GM23338 (cell line): ENCODE data around the gene ITGA3. TPM values are rescaled to one million over a fixed set of nuclear protein-coding genes. Genes with fewer than 3 reads are reported as not detected.

ENCODE experiments used
- ATAC-seq: fragments of 200-7000 bp; cut with Tn5 transposase; 3 replicates; pipeline ENCODE4 v1.9.1; 2020
- DNase-seq: peaks from one replicate; pipeline ENCODE4 v3.0.0-alpha.2; 2015; ENCODE audit warnings: low spot score
- H2AFZ ChIP-seq: fragments of 200-600 bp; sonication (generic); 2 replicates; pipeline ENCODE4 v1.8.0; 2016; ENCODE audit warnings: antibody characterized with exemption, mild to moderate bottlenecking, moderate library complexity
- H3F3A ChIP-seq: fragments of 200-600 bp; sonication (generic); replicated peaks from 2 replicates; pipeline ENCODE4 v1.8.0; 2017; ENCODE audit warnings: antibody characterized with exemption, mixed run types, low read depth
- H3K27ac ChIP-seq: fragments of 200-600 bp; sonication (generic); 2 replicates; pipeline ENCODE4 v1.6.1; 2016; ENCODE audit warnings: low read depth
- H3K27me3 ChIP-seq: fragments of 200-600 bp; sonication (generic); 2 replicates; pipeline ENCODE4 v1.8.0; 2016; ENCODE audit warnings: mild to moderate bottlenecking, mixed run types, moderate library complexity; ENCODE audit not compliant: insufficient read depth
- H3K36me3 ChIP-seq: fragments of 200-600 bp; sonication (generic); 2 replicates; pipeline ENCODE4 v1.8.0; 2016; ENCODE audit warnings: mild to moderate bottlenecking; ENCODE audit not compliant: insufficient read depth
- H3K4me1 ChIP-seq: fragments of 200-600 bp; sonication (generic); 2 replicates; pipeline ENCODE4 v1.8.0; 2016; ENCODE audit warnings: mild to moderate bottlenecking, moderate library complexity; ENCODE audit not compliant: insufficient read depth
- H3K4me2 ChIP-seq: fragments of 200-600 bp; sonication (generic); 2 replicates; pipeline ENCODE4 v1.7.1; 2017; ENCODE audit warnings: mixed run types
- H3K4me3 ChIP-seq: fragments of 200-600 bp; sonication (generic); 2 replicates; pipeline ENCODE4 v1.6.1; 2016; ENCODE audit warnings: mixed run types
- H3K79me2 ChIP-seq: fragments of 200-600 bp; sonication (generic); replicated peaks from 2 replicates; pipeline ENCODE4 v1.8.0; 2017; ENCODE audit warnings: mild to moderate bottlenecking; ENCODE audit not compliant: insufficient read depth
- H3K9me2 ChIP-seq: fragments of 200-600 bp; sonication (generic); 2 replicates; pipeline ENCODE4 v1.8.0; 2017; ENCODE audit not compliant: insufficient read depth
- H4K20me1 ChIP-seq: fragments of 200-600 bp; sonication (generic); replicated peaks from 2 replicates; pipeline ENCODE4 v1.8.0; 2017; ENCODE audit warnings: mild to moderate bottlenecking; ENCODE audit not compliant: insufficient read depth
- H3K27ac Mint-ChIP-seq: 2 replicates; pipeline ENCODE4 v1.8.0; 2020; ENCODE audit warnings: inconsistent platforms, mild to moderate bottlenecking, moderate library complexity, mixed read lengths
- H3K27me3 Mint-ChIP-seq: 3 replicates; pipeline ENCODE4 v1.8.0; 2022; ENCODE audit warnings: low read depth, mild to moderate bottlenecking, moderate library complexity, mixed read lengths, inconsistent platforms; ENCODE audit not compliant: insufficient read depth, poor library complexity
- H3K36me3 Mint-ChIP-seq: 3 replicates; pipeline ENCODE4 v1.8.0; 2021; ENCODE audit warnings: low read depth, mild to moderate bottlenecking, inconsistent platforms, moderate library complexity, mixed read lengths
- H3K4me1 Mint-ChIP-seq: 3 replicates; pipeline ENCODE4 v1.8.0; 2020; ENCODE audit warnings: mild to moderate bottlenecking, inconsistent platforms, mixed read lengths
- H3K4me3 Mint-ChIP-seq: 3 replicates; pipeline ENCODE4 v1.8.0; 2021; ENCODE audit warnings: moderate library complexity, mild to moderate bottlenecking, inconsistent platforms, mixed read lengths
- H3K9me3 Mint-ChIP-seq: 3 replicates; pipeline ENCODE4 v1.8.0; 2020; ENCODE audit warnings: moderate library complexity, mild to moderate bottlenecking, inconsistent platforms, mixed read lengths
- CREB1 ChIP-seq: fragments of 250-450 bp; sonication (Bioruptor Pico); IDR thresholded peaks from 2 replicates; pipeline ENCODE4 v1.5.0; 2020; ENCODE audit warnings: low read depth, mild to moderate bottlenecking, moderate library complexity
- EZH2 ChIP-seq: fragments of 200-600 bp; sonication (generic); IDR thresholded peaks from one replicate; pipeline ENCODE4 v1.8.0; 2017; ENCODE audit warnings: antibody characterized with exemption, mild to moderate bottlenecking, low read depth; ENCODE audit not compliant: unreplicated experiment
- EZH2phosphoT487 ChIP-seq: fragments of 200-600 bp; sonication (generic); IDR thresholded peaks from one replicate; pipeline ENCODE4 v1.8.1; 2018; ENCODE audit warnings: antibody characterized with exemption; ENCODE audit not compliant: unreplicated experiment
- JUNB ChIP-seq: IDR thresholded peaks from one replicate; pipeline ENCODE4 v1.6.1; 2016; ENCODE audit warnings: antibody characterized with exemption; ENCODE audit not compliant: unreplicated experiment
- NANOG ChIP-seq: IDR thresholded peaks from 2 replicates; pipeline ENCODE4 v1.6.1; 2016; ENCODE audit warnings: antibody characterized with exemption, borderline replicate concordance
- POLR2AphosphoS5 ChIP-seq: IDR thresholded peaks from 2 replicates; pipeline ENCODE4 v1.6.1; 2016; ENCODE audit warnings: antibody characterized with exemption, low read depth
- STAT1 ChIP-seq: IDR thresholded peaks from one replicate; pipeline ENCODE4 v1.6.1; 2016; ENCODE audit warnings: antibody characterized with exemption; ENCODE audit not compliant: unreplicated experiment
- ZNF114 ChIP-seq: fragments of 250-450 bp; sonication (Bioruptor Pico); IDR thresholded peaks from 2 replicates; pipeline ENCODE4 v1.5.0; 2020; ENCODE audit warnings: mild to moderate bottlenecking, moderate library complexity
- ZNF331 ChIP-seq: fragments of 250-450 bp; sonication (Bioruptor Pico); IDR thresholded peaks from 2 replicates; pipeline ENCODE4 v1.5.0; 2020; ENCODE audit warnings: low read depth, mild to moderate bottlenecking, moderate library complexity
- polyA plus RNA-seq: library from polyadenylated mRNA; unstranded; fragments of >200 nt; fragmentation: Nextera tagmentation; extraction: Ambion mirVana; gene quantifications from 2 replicates; pipeline ENCODE4 v1.2.1, GENCODE V29; 2016
- total RNA-seq: library from RNA; depleted of rRNA; stranded (reverse); fragments of >200 nt; shearing (Covaris generic); gene quantifications from 2 replicates; pipeline ENCODE4 v1.2.3, GENCODE V29; 2014
- TF ChIP-seq, protein P1 (sequence below): IDR thresholded peaks from 2 replicates; pipeline ENCODE4 v1.6.1; 2016; ENCODE audit warnings: antibody characterized with exemption
- TF ChIP-seq, protein P2 (sequence below): fragments of 250-450 bp; sonication (Bioruptor Pico); IDR thresholded peaks from 2 replicates; pipeline ENCODE4 v1.5.0; 2020; ENCODE audit warnings: mild to moderate bottlenecking, moderate library complexity
- TF ChIP-seq, protein P3 (sequence below), 2 experiments: fragments of 200-600 bp in 1 of 2; sonication (generic) in 1 of 2; conservative IDR thresholded peaks; 2 replicates each; pipeline versions ENCODE4 v1.5.1 to v1.6.1; 2016 to 2017; ENCODE audit warnings: antibody characterized with exemption in 2 of 2, low read depth in 2 of 2, mild to moderate bottlenecking in 2 of 2, moderate library complexity in 1 of 2
- TF ChIP-seq, protein P4 (sequence below): IDR thresholded peaks from one replicate; pipeline ENCODE4 v1.6.1; 2018; ENCODE audit warnings: antibody characterized with exemption; ENCODE audit not compliant: unreplicated experiment

Gene ITGA3
- total and polyA plus RNA-seq, 2 experiments from 2014 or later: 9.6 to 28.3 TPM

DNA sequence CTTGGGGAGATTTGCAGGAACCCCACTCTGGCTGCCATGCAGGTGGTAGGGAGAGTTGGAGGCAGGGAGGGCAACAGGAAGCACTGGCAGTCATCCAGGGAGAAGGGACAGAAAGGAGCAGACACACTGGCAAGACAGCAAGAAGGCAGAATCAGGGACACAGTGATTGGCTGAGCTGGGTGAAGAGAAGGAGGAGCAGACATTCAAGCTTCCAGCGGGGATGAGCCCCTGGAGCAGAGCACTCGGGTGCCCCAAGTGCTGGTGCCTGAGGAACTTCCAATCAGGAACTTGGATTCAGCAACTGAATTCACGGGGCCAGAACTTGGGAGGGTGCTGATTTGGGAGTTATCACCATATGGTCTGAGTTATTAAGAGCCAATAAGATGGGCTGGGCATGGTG lies 6.3 kb upstream of the ITGA3 start:
- Mint-ChIP-seq H3K27ac (no peak overlapping the region), H3K36me3 (no peaks in the 10 kb centered on the region; the same call in 2 of the 3 replicates), H3K9me3 (no peaks in the 10 kb centered on the region), H3K27me3 (peaks cover 26% of the 10 kb centered on the region), H3K4me1 (peaks cover 48% of the 10 kb centered on the region), H3K4me3 (no peak overlapping the region)
- DNase-seq (no peak), ATAC-seq (peak; percentile 24)
- TF ChIP-seq EZH2: no peak
- TF ChIP-seq, protein P1, sequence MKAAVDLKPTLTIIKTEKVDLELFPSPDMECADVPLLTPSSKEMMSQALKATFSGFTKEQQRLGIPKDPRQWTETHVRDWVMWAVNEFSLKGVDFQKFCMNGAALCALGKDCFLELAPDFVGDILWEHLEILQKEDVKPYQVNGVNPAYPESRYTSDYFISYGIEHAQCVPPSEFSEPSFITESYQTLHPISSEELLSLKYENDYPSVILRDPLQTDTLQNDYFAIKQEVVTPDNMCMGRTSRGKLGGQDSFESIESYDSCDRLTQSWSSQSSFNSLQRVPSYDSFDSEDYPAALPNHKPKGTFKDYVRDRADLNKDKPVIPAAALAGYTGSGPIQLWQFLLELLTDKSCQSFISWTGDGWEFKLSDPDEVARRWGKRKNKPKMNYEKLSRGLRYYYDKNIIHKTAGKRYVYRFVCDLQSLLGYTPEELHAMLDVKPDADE: no peak
- TF ChIP-seq JUNB: no peak
- no peak for TF ChIP-seq CREB1 (CRISPR knock-in tag)
- no peak for TF ChIP-seq NANOG
- TF ChIP-seq, protein P2, sequence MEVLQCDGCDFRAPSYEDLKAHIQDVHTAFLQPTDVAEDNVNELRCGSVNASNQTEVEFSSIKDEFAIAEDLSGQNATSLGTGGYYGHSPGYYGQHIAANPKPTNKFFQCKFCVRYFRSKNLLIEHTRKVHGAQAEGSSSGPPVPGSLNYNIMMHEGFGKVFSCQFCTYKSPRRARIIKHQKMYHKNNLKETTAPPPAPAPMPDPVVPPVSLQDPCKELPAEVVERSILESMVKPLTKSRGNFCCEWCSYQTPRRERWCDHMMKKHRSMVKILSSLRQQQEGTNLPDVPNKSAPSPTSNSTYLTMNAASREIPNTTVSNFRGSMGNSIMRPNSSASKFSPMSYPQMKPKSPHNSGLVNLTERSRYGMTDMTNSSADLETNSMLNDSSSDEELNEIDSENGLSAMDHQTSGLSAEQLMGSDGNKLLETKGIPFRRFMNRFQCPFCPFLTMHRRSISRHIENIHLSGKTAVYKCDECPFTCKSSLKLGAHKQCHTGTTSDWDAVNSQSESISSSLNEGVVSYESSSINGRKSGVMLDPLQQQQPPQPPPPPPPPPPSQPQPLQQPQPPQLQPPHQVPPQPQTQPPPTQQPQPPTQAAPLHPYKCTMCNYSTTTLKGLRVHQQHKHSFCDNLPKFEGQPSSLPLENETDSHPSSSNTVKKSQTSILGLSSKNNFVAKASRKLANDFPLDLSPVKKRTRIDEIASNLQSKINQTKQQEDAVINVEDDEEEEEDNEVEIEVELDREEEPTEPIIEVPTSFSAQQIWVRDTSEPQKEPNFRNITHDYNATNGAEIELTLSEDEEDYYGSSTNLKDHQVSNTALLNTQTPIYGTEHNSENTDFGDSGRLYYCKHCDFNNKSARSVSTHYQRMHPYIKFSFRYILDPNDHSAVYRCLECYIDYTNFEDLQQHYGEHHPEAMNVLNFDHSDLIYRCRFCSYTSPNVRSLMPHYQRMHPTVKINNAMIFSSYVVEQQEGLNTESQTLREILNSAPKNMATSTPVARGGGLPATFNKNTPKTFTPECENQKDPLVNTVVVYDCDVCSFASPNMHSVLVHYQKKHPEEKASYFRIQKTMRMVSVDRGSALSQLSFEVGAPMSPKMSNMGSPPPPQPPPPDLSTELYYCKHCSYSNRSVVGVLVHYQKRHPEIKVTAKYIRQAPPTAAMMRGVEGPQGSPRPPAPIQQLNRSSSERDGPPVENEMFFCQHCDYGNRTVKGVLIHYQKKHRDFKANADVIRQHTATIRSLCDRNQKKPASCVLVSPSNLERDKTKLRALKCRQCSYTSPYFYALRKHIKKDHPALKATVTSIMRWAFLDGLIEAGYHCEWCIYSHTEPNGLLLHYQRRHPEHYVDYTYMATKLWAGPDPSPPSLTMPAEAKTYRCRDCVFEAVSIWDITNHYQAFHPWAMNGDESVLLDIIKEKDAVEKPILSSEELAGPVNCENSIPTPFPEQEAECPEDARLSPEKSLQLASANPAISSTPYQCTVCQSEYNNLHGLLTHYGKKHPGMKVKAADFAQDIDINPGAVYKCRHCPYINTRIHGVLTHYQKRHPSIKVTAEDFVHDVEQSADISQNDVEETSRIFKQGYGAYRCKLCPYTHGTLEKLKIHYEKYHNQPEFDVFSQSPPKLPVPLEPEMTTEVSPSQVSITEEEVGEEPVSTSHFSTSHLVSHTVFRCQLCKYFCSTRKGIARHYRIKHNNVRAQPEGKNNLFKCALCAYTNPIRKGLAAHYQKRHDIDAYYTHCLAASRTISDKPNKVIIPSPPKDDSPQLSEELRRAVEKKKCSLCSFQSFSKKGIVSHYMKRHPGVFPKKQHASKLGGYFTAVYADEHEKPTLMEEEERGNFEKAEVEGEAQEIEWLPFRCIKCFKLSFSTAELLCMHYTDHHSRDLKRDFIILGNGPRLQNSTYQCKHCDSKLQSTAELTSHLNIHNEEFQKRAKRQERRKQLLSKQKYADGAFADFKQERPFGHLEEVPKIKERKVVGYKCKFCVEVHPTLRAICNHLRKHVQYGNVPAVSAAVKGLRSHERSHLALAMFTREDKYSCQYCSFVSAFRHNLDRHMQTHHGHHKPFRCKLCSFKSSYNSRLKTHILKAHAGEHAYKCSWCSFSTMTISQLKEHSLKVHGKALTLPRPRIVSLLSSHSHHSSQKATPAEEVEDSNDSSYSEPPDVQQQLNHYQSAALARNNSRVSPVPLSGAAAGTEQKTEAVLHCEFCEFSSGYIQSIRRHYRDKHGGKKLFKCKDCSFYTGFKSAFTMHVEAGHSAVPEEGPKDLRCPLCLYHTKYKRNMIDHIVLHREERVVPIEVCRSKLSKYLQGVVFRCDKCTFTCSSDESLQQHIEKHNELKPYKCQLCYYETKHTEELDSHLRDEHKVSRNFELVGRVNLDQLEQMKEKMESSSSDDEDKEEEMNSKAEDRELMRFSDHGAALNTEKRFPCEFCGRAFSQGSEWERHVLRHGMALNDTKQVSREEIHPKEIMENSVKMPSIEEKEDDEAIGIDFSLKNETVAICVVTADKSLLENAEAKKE (CRISPR knock-in tag): no peak
- TF ChIP-seq ZNF331 (CRISPR knock-in tag): no peak
- TF ChIP-seq STAT1: no peak
- no peak for TF ChIP-seq POLR2AphosphoS5
- TF ChIP-seq, protein P3, sequence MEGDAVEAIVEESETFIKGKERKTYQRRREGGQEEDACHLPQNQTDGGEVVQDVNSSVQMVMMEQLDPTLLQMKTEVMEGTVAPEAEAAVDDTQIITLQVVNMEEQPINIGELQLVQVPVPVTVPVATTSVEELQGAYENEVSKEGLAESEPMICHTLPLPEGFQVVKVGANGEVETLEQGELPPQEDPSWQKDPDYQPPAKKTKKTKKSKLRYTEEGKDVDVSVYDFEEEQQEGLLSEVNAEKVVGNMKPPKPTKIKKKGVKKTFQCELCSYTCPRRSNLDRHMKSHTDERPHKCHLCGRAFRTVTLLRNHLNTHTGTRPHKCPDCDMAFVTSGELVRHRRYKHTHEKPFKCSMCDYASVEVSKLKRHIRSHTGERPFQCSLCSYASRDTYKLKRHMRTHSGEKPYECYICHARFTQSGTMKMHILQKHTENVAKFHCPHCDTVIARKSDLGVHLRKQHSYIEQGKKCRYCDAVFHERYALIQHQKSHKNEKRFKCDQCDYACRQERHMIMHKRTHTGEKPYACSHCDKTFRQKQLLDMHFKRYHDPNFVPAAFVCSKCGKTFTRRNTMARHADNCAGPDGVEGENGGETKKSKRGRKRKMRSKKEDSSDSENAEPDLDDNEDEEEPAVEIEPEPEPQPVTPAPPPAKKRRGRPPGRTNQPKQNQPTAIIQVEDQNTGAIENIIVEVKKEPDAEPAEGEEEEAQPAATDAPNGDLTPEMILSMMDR (conservative IDR thresholded peaks at IDR 0.05; ENCODE audit: low read depth in 2 of 2): no peak
- no peak for TF ChIP-seq EZH2phosphoT487
- TF ChIP-seq, protein P4, sequence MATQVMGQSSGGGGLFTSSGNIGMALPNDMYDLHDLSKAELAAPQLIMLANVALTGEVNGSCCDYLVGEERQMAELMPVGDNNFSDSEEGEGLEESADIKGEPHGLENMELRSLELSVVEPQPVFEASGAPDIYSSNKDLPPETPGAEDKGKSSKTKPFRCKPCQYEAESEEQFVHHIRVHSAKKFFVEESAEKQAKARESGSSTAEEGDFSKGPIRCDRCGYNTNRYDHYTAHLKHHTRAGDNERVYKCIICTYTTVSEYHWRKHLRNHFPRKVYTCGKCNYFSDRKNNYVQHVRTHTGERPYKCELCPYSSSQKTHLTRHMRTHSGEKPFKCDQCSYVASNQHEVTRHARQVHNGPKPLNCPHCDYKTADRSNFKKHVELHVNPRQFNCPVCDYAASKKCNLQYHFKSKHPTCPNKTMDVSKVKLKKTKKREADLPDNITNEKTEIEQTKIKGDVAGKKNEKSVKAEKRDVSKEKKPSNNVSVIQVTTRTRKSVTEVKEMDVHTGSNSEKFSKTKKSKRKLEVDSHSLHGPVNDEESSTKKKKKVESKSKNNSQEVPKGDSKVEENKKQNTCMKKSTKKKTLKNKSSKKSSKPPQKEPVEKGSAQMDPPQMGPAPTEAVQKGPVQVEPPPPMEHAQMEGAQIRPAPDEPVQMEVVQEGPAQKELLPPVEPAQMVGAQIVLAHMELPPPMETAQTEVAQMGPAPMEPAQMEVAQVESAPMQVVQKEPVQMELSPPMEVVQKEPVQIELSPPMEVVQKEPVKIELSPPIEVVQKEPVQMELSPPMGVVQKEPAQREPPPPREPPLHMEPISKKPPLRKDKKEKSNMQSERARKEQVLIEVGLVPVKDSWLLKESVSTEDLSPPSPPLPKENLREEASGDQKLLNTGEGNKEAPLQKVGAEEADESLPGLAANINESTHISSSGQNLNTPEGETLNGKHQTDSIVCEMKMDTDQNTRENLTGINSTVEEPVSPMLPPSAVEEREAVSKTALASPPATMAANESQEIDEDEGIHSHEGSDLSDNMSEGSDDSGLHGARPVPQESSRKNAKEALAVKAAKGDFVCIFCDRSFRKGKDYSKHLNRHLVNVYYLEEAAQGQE: no peak
- no peak for TF ChIP-seq ZNF114 (CRISPR knock-in tag)
- H3K36me3 ChIP-seq: no peaks in the 10 kb centered on the region
- H3K4me1 ChIP-seq: peaks cover 26% of the 10 kb centered on the region; the same call in 1 of the 2 replicates
- no peak overlapping the region for H3K4me3 ChIP-seq
- H3K9me2 ChIP-seq: no peaks in the 10 kb centered on the region
- H3K4me2 ChIP-seq: no peak overlapping the region
- H3K27me3 ChIP-seq: no peaks in the 10 kb centered on the region
- no peaks in the 10 kb centered on the region for H4K20me1 ChIP-seq
- no peak overlapping the region for H3K27ac ChIP-seq
- no peak overlapping the region for H2AFZ ChIP-seq
- H3F3A ChIP-seq: peaks cover 10% of the 10 kb centered on the region
- H3K79me2 ChIP-seq: no peaks in the 10 kb centered on the region
